ENCODE data around the gene SLC6A6.

Gene SLC6A6

DNA sequence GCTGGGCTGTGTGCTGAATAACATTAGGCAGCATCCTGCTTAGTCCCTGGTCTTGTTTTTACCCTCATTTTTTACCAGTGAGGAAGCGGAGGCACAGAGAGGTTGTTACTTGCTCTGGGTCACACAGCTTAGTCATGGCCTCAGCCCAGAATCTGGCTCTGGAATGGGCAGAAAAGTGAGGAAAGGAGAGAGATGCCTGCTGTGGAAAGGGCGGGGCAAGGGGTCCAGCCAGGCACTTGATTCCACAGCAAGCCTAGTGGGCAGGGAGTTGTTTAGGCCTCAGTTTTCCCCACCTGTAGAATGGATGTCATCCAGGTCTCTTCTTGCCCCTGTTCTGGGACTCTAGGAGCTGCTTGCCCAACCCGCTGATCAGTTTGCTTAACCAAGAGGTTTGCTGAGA lies 35.9 kb downstream of the SLC6A6 start:
- DNase-seq = no peak

DNA sequence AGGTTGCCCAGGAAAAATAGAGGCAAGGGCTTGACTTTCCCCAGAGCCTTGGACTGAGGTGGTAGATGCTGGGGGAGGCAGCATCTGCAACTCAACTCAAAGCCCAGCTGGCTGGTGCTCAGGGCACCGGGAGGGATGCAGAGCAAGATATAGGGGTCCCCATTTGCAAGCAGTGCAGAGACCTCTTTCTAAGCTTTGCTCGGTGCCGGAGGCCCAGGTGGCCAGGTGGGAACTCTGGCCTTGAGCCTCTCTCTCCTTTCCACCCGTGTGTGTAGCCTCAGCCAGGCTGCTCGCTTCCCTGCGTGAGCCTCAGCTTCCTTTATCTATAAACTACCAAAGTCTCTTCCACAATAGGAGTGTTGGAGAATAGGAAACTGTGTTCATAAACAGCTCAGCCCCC lies 36.5 kb downstream of the SLC6A6 start:
- DNase-seq = no peak

GRCh38 chr3:14439501-14440167 lies 37.2 kb downstream of the SLC6A6 start:
- DNase-seq = peak in 1 of 2 donors; percentile 27

DNA sequence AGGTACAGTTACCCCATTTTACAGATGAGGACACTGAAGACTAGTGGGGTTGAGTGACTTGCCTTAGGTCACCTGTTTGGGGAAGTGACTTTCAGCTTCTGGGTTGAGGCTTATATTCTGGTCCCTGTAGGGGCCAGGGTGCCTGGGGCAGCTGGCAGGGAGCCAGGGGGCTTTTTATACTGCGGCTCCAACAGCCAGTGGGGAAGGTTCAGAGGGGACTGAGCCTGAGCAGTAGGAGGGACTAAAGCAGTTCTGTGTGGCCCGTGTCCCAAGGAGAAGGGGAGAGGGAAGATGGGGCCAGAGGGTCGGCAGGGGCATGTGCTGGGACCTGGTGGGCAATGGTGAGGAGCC lies 37.7 kb downstream of the SLC6A6 start:
- no peak for DNase-seq

DNA sequence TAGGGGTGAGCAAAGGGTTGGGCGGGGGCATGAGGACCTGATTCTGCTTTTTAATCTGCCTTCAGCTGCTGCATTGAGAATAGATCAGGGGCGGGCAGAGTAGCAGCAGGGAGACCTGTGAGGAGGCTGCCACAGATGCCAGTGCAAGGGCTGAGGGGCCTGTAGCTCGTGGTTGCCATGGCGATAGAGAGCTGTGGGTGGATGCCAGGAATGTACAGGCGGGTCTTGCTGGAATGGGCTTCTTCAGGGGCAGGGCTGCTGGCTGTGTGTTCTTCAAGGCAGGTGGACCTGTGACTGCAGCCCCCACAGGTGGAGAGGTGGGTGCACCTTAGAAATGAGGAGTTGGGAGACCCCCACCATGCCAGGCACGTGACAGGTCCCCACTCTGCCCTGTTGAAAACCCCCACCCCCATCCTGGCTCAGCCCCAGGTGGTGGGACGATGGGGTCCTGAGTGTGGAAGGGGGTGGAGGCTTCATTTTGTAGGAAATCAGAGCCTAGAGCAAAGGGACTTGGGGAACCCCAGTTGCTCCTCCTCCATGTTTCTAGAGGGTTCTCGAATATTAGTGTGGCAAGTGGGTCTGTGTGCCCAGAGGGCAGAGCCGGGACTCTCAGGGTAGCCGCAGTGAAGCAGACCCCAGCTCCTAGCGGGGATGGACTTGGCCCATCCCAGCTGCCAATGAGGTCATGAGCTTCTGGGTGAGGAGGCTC lies 38.3 kb downstream of the SLC6A6 start:
- no peak for DNase-seq

GRCh38 chr3:14441240-14441919 lies 39.0 kb downstream of the SLC6A6 start:
- no peak for DNase-seq

DNA sequence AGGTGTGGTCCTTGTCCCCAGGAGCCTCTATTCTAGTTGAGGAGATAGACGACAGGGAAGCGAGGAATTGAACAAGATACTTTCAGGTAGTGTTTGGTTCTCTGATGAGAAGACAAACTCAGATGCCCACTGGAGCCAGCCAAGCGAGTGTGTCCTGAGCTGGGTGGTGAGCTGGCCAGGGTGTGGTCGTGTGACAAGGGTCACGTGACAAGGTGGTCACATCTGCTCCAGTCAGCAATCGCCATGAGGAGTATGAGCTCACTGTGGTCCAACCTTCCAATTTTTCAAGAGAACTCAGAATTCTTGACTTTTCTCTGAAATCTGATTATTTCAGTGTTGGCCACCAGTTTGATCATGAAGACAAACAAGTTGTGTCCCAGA lies 39.5 kb downstream of the SLC6A6 start:
- no peak for DNase-seq

DNA sequence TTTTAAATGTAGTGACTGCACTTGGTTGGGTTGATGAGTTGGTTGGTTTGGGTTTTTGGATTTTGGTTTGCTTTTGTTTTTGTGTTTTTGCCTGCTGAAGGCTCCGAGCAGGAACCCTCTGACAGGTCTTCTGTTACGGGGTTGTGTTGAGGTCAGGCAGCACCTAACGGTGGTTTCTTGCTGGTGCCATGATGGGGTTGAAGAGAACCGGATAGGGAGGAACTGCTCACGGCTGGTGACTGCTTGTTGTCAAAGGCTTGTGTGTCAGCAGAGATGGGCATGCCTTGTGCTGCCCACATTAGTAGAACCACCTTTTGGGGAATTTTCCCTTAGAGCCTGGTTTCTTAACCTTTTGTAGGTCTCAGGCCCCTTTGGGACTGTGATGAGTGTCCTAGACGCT lies 42.0 kb downstream of the SLC6A6 start:
- DNase-seq = no peak

DNA sequence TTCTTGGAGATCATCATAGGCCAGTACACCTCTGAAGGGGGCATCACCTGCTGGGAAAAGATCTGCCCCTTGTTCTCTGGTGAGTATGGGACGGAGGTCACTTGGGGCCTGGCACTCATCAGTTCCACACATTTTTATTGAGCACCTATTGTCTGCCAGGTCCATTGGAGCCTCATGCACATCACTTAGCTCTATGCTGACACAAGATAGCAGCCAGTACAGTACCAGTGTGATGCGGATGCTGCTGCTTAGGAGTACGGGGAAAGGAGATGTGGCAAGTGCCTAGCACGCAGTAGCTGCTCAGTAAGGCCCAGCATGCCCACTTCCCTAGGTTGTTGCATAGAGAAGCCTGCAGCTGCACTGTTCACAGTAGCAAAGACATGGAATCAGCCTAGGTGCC lies 43.4 kb downstream of the SLC6A6 start:
- no peak for DNase-seq

GRCh38 chr3:14446988-14447570 lies 44.7 kb downstream of the SLC6A6 start:
- DNase-seq = no peak

- no peak for DNase-seq
Measured at GRCh38 chr3:14448063-14448462, 45.7 kb downstream of the SLC6A6 start.

DNA sequence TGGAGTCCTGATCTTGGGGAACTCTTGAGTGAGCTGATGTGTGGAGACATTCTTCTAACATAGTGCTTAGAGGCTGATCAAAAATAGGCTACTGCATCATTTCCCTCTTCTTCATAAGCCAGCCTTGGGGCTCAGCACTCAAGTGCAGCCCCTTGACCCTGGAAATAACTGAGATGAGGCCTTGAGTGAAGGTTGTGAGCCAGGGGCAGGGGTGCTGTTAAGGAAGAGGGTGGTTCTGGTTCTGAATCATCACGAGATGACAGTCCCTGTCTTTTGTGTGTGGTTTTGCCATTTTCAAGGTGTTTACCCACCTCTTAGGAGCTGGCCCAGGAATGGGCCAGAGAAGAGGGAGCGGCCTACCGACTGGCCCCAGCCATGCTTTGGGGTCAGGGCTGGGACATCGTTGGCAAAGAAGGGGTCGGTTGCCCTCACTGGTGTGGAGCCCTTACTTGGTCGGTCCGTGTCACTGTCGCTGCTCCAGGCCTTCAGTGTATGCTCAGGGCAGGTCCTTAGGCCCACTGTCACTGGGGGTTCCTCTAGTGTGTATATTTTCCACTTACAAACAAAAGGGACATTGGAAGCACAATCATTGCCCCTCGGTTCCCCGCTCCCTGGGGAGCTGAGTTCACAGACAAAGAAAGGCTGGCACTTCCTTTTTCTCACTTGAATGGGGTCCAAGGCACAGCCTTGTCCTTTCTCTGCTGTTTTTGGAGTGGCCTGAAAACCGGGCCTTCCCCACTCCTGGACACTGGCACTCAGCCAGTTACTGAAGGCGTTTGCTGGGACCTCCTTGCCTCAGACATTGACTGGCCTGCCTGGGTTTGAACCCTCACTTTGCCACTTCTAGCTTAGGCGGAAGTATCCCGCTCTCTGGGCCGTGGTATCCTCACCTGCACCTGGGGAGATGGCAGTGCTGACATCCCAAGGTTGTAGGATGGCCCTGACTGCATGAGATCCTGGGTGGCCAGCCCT lies 46.6 kb downstream of the SLC6A6 start:
- no peak for DNase-seq

GRCh38 chr3:14450506-14450905 lies 48.1 kb downstream of the SLC6A6 start:
- DNase-seq = no peak

DNA sequence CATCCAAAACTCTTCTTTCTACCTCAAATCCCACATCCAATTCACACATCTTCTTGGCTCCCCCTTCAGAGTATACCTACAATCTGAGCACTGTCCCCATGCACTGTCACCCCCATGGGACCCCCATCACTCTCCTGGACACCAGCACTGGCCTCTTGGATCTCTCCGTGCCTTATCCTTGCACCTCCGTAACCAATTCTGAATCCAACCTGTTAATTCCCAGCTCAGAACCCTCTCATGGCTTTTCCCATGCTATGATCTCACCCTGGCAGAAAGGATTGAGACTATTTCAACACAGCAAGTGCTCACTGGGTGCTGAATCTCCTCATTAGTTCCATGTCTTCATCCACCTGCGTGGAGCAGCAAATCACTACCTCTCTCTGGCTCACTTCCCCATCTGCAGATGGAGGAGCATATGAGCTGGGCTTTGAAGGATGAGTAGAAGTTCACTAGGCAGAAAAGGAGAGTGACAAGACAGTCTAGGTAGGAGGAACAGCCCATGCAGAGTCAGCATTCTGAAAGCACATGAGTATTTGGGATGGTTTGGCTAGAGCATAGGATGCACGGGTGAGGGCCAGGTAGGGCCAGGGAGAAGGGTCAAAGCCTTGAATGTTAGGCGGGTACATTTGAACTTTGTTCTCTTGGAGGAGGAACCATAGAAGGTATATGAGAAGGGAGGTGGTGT lies 48.7 kb downstream of the SLC6A6 start:
- DNase-seq = no peak

GRCh38 chr3:14451844-14452739 lies 49.7 kb downstream of the SLC6A6 start:
- no peak for DNase-seq

DNA sequence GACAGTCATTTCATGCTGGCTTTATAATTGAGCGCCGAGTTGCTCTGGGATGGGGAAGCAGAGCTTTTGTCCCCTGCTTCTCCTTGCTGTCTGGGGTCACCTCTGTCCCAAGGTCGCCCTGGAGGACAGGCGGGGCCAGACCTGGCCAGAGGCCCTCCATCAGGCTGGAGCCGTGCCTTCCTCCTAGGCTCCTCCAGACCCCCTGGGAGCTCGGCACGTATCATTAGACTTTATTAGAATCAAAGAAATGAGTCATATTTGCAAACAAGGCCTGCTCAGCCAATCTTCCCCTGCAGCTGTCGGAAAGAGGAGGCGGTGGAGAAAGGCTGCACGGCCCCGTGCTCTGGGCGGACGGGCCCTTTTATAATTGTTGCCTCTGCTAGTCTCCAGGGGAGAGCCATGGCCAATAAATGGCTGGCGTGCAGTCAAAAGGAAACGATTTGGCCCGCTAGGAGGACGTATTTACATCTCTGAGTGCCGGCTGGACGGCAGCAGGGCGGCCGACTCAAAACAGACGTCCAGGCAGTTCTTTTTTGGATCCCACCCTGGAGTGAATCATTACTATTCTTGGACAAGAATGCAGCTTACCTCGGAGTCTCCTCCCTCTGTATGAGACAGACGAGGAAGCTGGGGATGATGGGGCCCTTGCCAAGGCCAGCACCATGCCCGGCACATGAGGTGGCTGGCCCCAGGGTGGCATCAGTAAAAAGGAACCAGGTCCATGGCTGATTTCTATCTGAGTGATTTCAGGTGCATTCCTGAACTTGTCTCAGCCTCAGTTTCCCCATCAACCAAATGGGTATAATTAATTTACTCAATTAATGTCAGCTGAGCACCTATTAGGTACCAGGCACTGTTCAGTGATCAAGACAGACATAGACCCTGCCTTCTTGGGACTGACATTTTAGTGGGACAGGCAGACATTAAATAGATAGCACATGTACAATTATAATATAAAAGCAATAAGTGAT lies 50.6 kb downstream of the SLC6A6 start:
- peak; percentile 72 to 74 for DNase-seq

DNA sequence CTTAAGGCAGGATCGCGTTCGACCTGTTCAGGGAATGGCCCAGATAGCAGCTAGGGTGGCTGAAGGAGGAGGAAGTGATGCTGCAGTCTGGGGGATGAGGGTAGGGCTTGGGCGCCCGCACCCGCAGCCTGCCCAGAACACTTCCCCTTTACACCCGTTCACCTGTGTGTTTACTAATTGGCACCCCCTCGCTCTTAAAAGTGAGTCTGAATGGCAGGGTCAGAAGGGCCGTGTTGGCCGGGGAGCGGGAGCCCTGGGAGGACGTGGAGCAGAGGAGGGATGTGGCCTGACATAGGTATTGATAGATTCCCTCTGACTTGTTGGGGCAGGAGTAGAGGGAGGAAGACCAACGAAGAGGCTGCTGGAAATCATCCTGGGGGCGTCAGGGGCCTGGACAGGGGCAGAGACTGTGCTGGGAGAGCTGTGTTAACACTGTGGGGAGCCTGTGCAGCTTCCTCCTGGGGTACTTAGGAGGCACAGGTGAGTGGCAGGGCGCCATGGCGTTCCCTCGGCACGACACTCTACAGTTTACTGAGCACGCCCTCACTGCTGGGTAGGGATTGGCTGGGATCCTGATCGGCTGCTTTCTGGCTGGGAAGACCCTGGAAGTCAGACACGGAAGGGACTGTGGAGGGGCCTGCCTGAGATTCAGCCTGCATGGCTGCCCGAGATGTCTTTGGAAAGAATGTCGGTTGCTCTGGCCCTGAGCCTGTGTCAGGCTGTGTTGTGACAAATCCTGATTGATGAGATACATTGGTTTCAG lies 51.7 kb downstream of the SLC6A6 start:
- no peak for DNase-seq

- no peak for DNase-seq
Measured at GRCh38 chr3:14454639-14455310, 52.4 kb downstream of the SLC6A6 start.
